CD14-positive monocyte (primary cell): ENCODE results near the gene PCDHA1. TPM values are rescaled to one million over a fixed set of nuclear protein-coding genes. Genes with fewer than 3 reads are reported as not detected.

Experiments
- DNase-seq, 3 donors: peaks; one replicate each; pipeline ENCODE4 v3.0.0-alpha.2; 2011 to 2022
- H2AFZ ChIP-seq: 2 replicates; pipeline ENCODE4 v1.6.0; 2012; ENCODE audit warnings: mild to moderate bottlenecking, low read depth, low read length, inconsistent platforms; ENCODE audit not compliant: insufficient read depth, poor library complexity, severe bottlenecking
- H3K27ac ChIP-seq, 2 donors: 1 replicate in 1 of 2; 2 replicates in 1 of 2; pipeline ENCODE4 v1.5.1; 2012 to 2013; ENCODE audit warnings: low read length in 2 of 2, control low read depth in 1 of 2, inconsistent platforms in 1 of 2, low read depth in 1 of 2, mild to moderate bottlenecking in 1 of 2
- H3K27me3 ChIP-seq, 2 donors: one replicate each; pipeline versions ENCODE4 v1.6.0 to v1.6.1; 2011 to 2013; ENCODE audit warnings: low read length in 2 of 2; ENCODE audit not compliant: control insufficient read depth in 2 of 2, insufficient read depth in 2 of 2
- H3K36me3 ChIP-seq, 2 donors: replicated peaks in 1 of 2; 1 replicate in 1 of 2; 2 replicates in 1 of 2; pipeline versions ENCODE4 v1.5.1 to v1.6.1; 2012 to 2013; ENCODE audit warnings: low read length in 2 of 2, control low read depth in 1 of 2, inconsistent platforms in 1 of 2, mild to moderate bottlenecking in 1 of 2; ENCODE audit not compliant: insufficient read depth in 2 of 2, control insufficient read depth in 1 of 2
- H3K4me1 ChIP-seq, 2 donors: 1 replicate in 1 of 2; 2 replicates in 1 of 2; pipeline versions ENCODE4 v1.5.1 to v1.6.1; 2012 to 2013; ENCODE audit warnings: low read length in 2 of 2, control low read depth in 1 of 2, inconsistent platforms in 1 of 2, mild to moderate bottlenecking in 1 of 2, moderate library complexity in 1 of 2; ENCODE audit not compliant: insufficient read depth in 2 of 2, control insufficient read depth in 1 of 2
- H3K4me2 ChIP-seq: replicated peaks from 2 replicates; pipeline ENCODE3; 2012; ENCODE audit warnings: low read length, moderate library complexity, mild to moderate bottlenecking; ENCODE audit not compliant: poor library complexity, severe bottlenecking; ENCODE audit errors: extremely low read depth
- H3K4me3 ChIP-seq, 3 experiments: fragments of 200-600 bp in 1 of 3; sonication (generic) in 1 of 3; replicated peaks in 1 of 3; 1 replicate in 2 of 3; 2 replicates in 1 of 3; pipeline ENCODE4 v1.5.1; 2011 to 2013; ENCODE audit warnings: low read length in 3 of 3, mild to moderate bottlenecking in 3 of 3, control low read depth in 2 of 3, low read depth in 2 of 3, inconsistent platforms in 1 of 3, moderate library complexity in 1 of 3
- H3K79me2 ChIP-seq: 2 replicates; pipeline ENCODE4 v1.6.0; 2012; ENCODE audit warnings: mild to moderate bottlenecking, control low read depth, inconsistent platforms, low read length, moderate library complexity; ENCODE audit not compliant: insufficient read depth
- H3K9ac ChIP-seq: 2 replicates; pipeline ENCODE4 v1.6.0; 2017; ENCODE audit warnings: low read length, mild to moderate bottlenecking; ENCODE audit not compliant: insufficient read depth, poor library complexity, severe bottlenecking
- H3K9me3 ChIP-seq, 2 donors: replicated peaks in 1 of 2; 1 replicate in 1 of 2; 2 replicates in 1 of 2; pipeline versions ENCODE4 v1.5.1 to v1.6.1; 2012 to 2013; ENCODE audit warnings: low read length in 2 of 2, control low read depth in 1 of 2; ENCODE audit not compliant: control insufficient read depth in 1 of 2, insufficient read depth in 1 of 2
- H4K20me1 ChIP-seq: 2 replicates; pipeline ENCODE4 v1.6.0; 2012; ENCODE audit warnings: mild to moderate bottlenecking, low read length, control low read depth, moderate library complexity; ENCODE audit not compliant: insufficient read depth
- H3K27ac Mint-ChIP-seq, 7 donors: one replicate each; pipeline ENCODE4 v1.8.0; 2020; ENCODE audit warnings: mild to moderate bottlenecking in 7 of 7, mixed read lengths in 7 of 7, moderate library complexity in 6 of 7, inconsistent platforms in 2 of 7
- H3K27me3 Mint-ChIP-seq, 3 donors: one replicate each; pipeline ENCODE4 v1.8.0; 2021 to 2022; ENCODE audit warnings: low read depth in 3 of 3, mild to moderate bottlenecking in 3 of 3, mixed read lengths in 3 of 3, moderate library complexity in 3 of 3, inconsistent platforms in 1 of 3
- H3K36me3 Mint-ChIP-seq, 2 donors: one replicate each; pipeline ENCODE4 v1.8.0; 2020; ENCODE audit warnings: mixed read lengths in 2 of 2, inconsistent platforms in 1 of 2, mild to moderate bottlenecking in 1 of 2
- H3K4me1 Mint-ChIP-seq: one replicate; pipeline ENCODE4 v1.8.0; 2020; ENCODE audit warnings: mild to moderate bottlenecking, mixed read lengths
- H3K4me3 Mint-ChIP-seq, 2 donors: one replicate each; pipeline ENCODE4 v1.8.0; 2020; ENCODE audit warnings: mild to moderate bottlenecking in 2 of 2, mixed read lengths in 2 of 2, moderate library complexity in 1 of 2
- H3K9me3 Mint-ChIP-seq, 7 donors: one replicate each; pipeline ENCODE4 v1.8.0; 2020 to 2022; ENCODE audit warnings: mixed read lengths in 7 of 7, mild to moderate bottlenecking in 6 of 7, moderate library complexity in 6 of 7, inconsistent platforms in 2 of 7
- CTCF ChIP-seq: fragments of 200-600 bp; IDR thresholded peaks from one replicate; pipeline ENCODE4 v1.8.0; 2022; ENCODE audit warnings: antibody characterized with exemption, mild to moderate bottlenecking
- WGBS: methylation state at CpG from one replicate; pipeline ENCODE4 v1.1.5; 2013; ENCODE audit warnings: missing lambda C conversion rate; ENCODE audit not compliant: insufficient coverage; 5-methylcytosine and 5-hydroxymethylcytosine counted together
- intact Hi-C, 2 donors: fragments of 100-400 bp; cut with micrococcal nuclease; formaldehyde crosslinking; loops; one replicate each; pipeline versions ENCODE4 v1.15.0 to v1.15.1; 2023
- polyA plus RNA-seq, 3 donors: library from polyadenylated mRNA; depleted of rRNA in 1 of 3; unstranded in 2 of 3; stranded (reverse) in 1 of 3; fragments of 300-500 nt in 2 of 3; fragments of >200 nt in 1 of 3; fragmentation: Illumina TruSeq in 2 of 3; gene quantifications; 1 replicate in 2 of 3; 2 replicates in 1 of 3; pipeline ENCODE4 v1.2.3, GENCODE V29; 2012 to 2021

The PCDHA1 gene
- polyA plus RNA-seq, 3 donors = not detected

- Histone ChIP-seq H3K4me3 (no peak overlapping the region), H3K27me3 (no peaks in the 10 kb centered on the region), H3K9me3 (peaks cover 6 to 12% of the 10 kb centered on the region in 2 donors), H2AFZ (no peak overlapping the region), H3K9ac (no peak overlapping the region), H4K20me1 (no peaks in the 10 kb centered on the region), H3K36me3 (no peaks in the 10 kb centered on the region), H3K4me1 (no peaks in the 10 kb centered on the region), H3K4me2 (no peak overlapping the region), H3K27ac (no peak overlapping the region), H3K79me2 (no peaks in the 10 kb centered on the region)
- H3K9me3 Mint-ChIP-seq = peaks cover 8 to 23% (median 11%) of the 10 kb centered on the region in 7 donors
- DNase-seq = no peak
- peaks cover 0 to 3% (median 0%) of the 10 kb centered on the region in 3 donors for H3K27me3 Mint-ChIP-seq
- H3K4me3 Mint-ChIP-seq = no peak overlapping the region
- 68% methylated on average over 4 of the region's 6 CpGs for WGBS
- intact Hi-C loops = no loop called here
- no peaks in the 10 kb centered on the region for H3K4me1 Mint-ChIP-seq
- TF ChIP-seq CTCF = no peak
- H3K27ac Mint-ChIP-seq = no peak overlapping the region
- H3K36me3 Mint-ChIP-seq = no peaks in the 10 kb centered on the region
Observed at GRCh38 chr5:140951636-140952035, 165.7 kb downstream of the PCDHA1 start.

- H3K9me3 Mint-ChIP-seq = peaks cover 9 to 23% (median 11%) of the 10 kb centered on the region in 7 donors
- WGBS = no CpG with 5 or more reads among the region's 2 CpGs
- H3K27ac ChIP-seq = no peak overlapping the region
- H3K27ac Mint-ChIP-seq = no peak overlapping the region
- TF ChIP-seq CTCF = no peak
- no peaks in the 10 kb centered on the region for H3K36me3 Mint-ChIP-seq
- no peaks in the 10 kb centered on the region for H3K4me1 ChIP-seq
- DNase-seq = no peak
- H3K27me3 Mint-ChIP-seq = peaks cover 0 to 3% (median 0%) of the 10 kb centered on the region in 3 donors
- peaks cover 6 to 12% of the 10 kb centered on the region in 2 donors for H3K9me3 ChIP-seq
- no peaks in the 10 kb centered on the region for H3K79me2 ChIP-seq
- no peaks in the 10 kb centered on the region for H4K20me1 ChIP-seq
- H2AFZ ChIP-seq = no peak overlapping the region
- intact Hi-C loops = no loop called here
- no peaks in the 10 kb centered on the region for H3K36me3 ChIP-seq
- no peak overlapping the region for H3K4me3 Mint-ChIP-seq
- no peak overlapping the region for H3K4me3 ChIP-seq
- H3K4me1 Mint-ChIP-seq = no peaks in the 10 kb centered on the region
- no peaks in the 10 kb centered on the region for H3K27me3 ChIP-seq
- H3K4me2 ChIP-seq = no peak overlapping the region
- no peak overlapping the region for H3K9ac ChIP-seq
Observed at GRCh38 chr5:140953234-140953633, 167.3 kb downstream of the PCDHA1 start.
